GM18511 (cell line): Measurements from ENCODE around the gene UXT.

Source experiments
- ATAC-seq: cut with Tn5 transposase; IDR thresholded peaks from one replicate; pipeline ENCODE4 v1.9.1; 2021; ENCODE audit warnings: mild to moderate bottlenecking, moderate library complexity; ENCODE audit not compliant: unreplicated experiment

The UXT gene

DNA sequence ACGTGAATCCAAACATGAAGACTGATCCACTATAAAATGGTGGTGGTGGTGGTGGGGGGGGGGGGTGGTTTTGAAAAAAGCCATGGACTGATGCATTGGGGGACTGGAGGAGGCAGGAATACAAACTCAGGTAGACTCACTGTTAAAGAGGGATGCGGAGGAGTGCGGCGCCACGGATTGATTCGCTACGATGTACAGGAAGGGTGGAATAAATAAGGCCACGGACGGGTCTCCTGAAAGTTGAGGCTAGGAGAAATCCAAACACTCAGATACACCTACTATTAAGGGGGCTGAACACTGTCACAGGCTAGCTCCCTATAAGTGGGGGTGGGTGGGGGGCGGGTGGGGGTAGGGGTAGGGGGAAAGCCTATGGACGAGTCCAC is 9.2 kb downstream of the UXT start:
- ATAC-seq = no peak

- ATAC-seq = no peak
Observed at GRCh38 chrX:47649271-47649670, 9.7 kb downstream of the UXT start.

- ATAC-seq = no peak
Observed at GRCh38 chrX:47648376-47648775, 10.6 kb downstream of the UXT start.

- ATAC-seq = no peak
Observed at GRCh38 chrX:47646636-47647035, 12.3 kb downstream of the UXT start.

DNA sequence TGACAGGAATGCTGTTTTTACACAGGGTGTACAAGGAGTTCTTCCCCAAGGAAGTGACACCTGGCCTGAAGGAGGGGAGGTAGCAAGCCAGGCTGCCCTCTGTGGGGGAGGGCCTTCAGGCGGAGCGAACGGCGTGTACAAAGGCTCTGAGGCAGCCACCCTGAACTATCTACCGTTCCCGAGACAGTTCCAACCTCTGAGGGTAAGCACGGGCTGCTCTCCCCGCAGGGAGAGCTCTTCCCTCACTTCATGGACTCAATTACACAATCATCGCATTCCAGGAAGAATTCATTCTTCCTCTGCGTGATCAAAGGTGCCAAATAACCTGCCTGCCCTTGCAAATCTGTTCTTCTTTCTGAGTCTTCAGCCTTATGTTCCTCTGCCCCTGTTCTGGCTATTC is 13.4 kb downstream of the UXT start:
- ATAC-seq = no peak

- ATAC-seq = peak; percentile 64
Observed at GRCh38 chrX:47644557-47645091, 14.4 kb downstream of the UXT start.

GRCh38 chrX:47643926-47644325 is 15.1 kb downstream of the UXT start:
- no peak for ATAC-seq

DNA sequence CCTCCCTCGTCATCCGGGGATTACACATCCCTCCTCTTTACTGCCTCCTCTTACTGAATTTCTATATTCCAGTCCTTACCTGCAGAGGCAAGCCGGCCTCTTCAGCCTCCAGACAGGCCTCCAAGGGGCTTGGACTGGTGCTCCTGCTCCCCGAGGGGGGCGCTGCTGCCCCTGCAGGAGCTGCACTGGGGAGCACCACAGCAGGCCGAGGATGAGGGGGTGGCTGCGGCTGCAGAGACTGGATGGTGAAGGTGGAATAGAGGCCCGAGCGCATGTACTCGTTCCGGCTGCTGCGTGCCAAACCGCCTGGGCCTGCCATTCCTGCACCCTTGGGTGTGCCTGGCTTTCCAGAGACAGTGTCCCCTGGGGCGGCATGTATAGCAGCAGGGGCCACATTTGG is 20.2 kb downstream of the UXT start:
- ATAC-seq = no peak

DNA sequence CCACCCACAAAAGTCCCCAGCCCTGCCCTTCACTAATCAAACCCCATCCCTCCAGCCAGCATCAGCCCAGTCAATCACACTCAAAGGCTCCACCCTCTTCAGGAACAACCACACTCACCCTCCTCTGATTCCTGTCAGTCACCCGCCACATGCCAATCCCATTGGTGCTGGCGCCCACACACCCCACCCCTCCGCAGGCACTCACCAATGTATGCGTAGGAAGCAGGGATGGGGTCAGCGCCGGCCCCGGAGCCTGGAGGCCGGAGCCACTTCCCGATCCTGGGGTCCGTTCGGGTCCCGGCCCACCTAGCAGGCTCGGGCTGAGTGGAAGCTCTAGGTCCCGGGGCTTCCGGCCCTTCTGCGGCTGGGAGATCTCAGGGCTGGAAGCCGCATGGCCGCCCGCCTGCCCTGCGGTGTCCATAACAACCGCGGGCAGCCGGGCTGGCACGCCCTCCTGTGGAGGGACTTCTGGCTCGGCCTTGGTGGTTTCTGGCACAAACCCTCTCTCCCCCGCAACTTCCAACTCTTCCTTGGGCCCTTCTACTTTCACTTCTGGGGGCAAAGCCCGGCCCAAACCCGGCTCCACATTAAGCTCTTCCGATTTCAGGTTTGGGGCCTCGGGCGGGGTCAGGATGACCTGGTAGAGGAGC is 21.3 kb downstream of the UXT start:
- ATAC-seq = no peak

DNA sequence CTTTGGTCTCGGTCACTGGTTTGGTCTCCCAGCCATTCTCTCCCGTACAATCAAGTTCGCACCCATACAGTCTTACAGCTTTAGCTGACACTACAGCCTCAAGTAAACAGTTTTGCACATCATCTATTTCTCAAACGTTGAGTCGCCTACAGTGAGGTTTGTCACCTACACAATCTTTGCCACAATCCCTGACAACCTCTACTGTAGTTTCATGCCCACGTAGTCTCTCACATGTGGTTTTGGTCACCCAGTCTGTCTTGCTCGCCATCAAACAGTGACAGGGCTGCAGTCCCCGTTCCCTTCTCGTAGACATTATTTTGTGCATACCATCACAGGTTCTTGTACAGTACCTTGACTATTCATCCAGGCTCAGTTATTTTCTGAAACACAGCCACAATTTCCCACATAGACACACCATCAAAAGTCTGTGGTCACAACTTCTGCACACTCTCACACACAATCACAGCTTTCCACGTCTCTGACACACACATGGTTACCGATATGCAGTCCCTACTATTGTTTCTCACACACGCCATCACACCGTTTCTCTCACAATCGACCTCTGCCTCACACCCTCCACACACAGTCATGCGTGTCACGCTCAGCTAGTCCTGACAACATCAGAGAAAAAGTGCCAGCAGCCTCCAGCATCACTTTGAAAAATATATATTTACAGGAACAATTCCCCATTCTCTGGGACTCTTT is 24.0 kb downstream of the UXT start:
- ATAC-seq = no peak

DNA sequence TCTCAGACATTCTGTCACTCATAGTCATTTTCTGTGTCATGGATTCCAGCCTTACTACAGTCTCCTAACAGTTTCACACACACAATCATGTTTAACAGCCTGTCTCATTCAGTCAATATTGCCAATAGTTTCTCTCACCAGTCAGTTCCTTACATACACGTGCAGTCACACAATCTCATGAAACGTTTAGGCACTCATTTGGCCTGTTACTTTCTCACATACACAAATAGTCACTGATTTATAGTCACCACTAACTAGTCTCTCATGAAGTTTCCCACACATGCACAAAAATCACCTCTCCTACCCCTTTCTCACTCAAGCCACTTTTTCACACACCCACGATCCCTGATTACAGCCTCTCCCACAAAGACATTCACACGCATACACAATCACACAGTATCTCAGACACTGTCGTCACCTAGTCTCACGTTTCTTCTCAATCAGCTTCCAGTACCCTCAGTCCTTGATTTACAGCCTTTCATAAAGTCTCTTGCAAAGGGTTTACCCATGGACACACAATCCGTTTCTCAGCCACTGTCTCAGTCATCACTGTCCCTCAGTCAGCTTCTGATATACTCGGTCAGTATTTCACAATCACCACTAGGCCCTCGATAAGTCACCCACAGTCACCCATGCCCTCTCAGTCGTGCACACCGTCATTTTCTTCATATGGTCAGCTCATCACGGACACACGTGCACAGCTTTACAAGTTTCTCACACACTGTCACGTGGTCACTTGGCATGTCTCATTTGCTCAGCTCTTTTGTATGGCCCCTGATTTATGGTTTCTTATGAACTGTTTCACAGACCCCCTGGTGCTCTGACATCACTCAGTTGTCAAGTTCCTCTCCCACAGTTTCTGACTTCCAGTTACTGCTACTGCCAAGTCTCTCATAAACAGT is 25.0 kb downstream of the UXT start:
- ATAC-seq = no peak

DNA sequence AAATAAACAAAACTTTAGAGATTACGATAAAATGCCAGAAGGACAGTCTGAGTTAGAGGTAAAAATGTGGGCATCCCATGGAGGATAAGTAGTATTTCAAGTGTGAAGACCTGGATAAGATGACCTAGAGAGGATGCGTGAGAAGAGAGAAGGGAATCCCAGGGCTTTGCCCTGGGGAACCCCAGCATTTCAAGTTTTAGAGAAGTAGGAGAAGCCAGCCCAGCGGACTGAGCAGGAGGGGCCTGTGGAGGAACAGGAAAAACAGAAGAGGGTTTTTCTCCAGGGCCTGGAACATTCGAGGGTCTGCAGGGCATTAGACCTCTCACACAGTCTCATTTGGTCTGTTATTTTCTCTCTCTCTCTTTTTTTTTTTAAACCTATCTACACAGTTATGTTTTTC is 26.3 kb downstream of the UXT start:
- no peak for ATAC-seq

DNA sequence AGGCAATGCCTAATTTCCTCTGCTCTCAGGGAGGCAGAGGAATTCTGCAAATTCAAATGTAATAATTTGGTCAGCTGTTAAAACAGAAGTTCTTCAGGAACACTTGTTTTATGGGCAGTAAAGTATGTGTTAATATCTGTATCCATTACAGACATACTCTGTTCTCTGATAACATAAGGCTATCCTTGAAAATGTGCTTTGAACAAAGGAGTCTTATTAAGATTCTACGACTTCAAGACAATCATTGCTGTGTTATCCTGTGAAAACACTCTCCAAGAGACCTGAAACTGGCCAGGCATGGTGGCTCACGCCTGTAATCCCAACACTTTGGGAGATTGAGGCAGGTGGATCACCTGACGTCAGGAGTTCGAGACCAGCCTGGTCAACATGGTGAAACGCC is 27.3 kb downstream of the UXT start:
- no peak for ATAC-seq

GRCh38 chrX:47629419-47630200 is 29.4 kb downstream of the UXT start, which contains the start of gene CFP:
CFP (minus strand) TSS chrX:47629930; CDS start chrX:47629844, 86 bp downstream.
- no peak for ATAC-seq

DNA sequence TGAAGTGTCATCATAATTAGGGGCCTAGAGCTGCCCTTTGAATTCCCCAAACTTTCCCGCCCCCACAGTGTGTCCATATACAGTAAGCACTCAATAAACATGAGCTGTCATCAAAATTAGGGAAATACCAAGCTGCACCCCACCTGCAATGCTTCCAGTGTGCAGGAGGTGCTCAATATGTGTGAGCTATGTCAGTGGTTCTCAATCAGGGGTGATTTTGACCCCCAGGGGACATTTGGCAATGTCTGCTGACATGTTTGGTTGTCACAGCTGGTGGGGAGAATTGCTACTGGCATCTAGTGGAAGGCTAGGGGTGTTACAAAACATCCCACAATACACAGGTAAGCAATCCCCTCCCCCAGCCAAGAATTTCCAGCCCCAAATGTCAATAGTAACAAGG is 30.0 kb downstream of the UXT start:
- ATAC-seq = no peak

DNA sequence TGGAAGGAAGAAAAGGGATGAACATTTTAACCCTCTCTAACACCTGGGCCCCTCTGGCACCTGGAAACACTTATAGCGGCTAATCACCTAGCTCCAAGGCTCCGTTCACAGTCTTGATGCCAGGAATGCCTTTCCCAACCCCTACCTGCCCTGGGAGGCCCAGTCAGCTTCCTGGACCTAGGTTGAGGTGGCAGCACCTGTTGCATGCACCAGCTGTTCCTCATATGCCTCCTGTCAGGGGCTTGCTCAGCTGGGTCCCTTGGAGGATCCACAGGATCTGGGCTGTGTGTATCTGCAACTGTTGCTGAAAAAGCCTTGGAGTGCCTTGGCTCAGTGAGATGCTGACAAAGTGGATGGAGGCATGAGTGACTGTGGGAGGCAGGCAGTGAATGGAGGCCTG is 33.6 kb downstream of the UXT start:
- ATAC-seq = no peak

GRCh38 chrX:47623540-47624027 is 35.4 kb downstream of the UXT start:
- no peak for ATAC-seq

- ATAC-seq = no peak
Observed at GRCh38 chrX:47621851-47622250, 37.1 kb downstream of the UXT start.

DNA sequence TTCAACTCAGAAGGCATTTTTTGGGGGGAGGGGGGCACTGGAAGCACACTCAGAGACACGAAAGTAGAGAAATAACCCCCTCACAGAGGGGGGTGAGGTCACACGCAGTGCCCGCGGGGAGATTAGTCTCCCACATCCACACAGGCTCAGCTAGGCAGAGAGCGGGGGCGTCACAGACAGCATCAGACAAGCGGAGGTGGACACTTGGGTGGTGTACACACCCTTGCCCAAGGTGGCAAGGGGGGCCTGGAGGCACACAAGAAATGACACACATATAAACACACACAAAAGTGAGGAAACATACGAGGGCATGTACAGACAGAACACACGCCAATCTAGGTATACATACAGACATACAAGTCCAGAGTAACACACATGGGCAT is 38.7 kb downstream of the UXT start:
- no peak for ATAC-seq

DNA sequence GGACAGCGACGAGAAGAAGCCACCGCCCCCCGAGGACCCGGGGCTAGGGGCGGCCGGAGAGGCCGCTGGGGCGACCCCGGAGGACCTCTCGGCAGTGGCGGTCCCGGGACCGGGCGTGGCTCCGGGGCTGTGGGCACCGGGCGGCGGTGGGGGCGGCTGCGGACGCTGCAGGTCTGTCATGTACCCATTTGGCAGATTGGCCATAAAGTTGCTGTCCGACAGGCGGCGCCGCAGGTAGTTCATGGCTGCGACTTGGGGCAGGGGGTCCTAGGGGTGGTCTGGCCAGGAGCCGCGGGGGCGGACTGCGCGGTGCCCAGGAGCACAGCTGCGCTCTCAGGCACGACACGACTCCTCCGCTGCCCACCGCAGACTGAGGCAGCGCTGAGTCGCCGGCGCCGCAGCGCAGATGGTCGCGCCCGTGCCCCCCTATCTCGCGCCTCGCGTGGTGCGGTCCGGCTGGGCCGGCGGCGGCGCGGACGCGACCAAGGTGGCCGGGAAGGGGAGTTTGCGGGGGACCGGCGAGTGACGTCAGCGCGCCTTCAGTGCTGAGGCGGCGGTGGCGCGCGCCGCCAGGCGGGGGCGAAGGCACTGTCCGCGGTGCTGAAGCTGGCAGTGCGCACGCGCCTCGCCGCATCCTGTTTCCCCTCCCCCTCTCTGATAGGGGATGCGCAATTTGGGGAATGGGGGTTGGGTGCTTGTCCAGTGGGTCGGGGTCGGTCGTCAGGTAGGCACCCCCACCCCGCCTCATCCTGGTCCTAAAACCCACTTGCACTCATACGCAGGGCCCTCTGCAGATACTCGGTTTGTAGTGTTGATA is 39.3 kb downstream of the UXT start, which contains the start of gene SYN1:
SYN1 (minus strand) TSS at position 372 of the 817 bp plus-strand sequence; CDS start at position 243, 129 bp downstream.
- no peak for ATAC-seq
